ENCODE data around the gene BLOC1S5.

- no peak for TF ChIP-seq CTCF (conservative IDR thresholded peaks at IDR 0.05)
- no peak for TF ChIP-seq EZH2 (IDR thresholded peaks at IDR 0.05; ENCODE audit: low read depth)
Observed at GRCh38 chr6:7998103-7998725, 66.0 kb downstream of the BLOC1S5 start.

All from PC-9 (cell line).